Spleen (tissue), 11 donors: ENCODE data around the gene DOCK4. TPM values are rescaled to one million over a fixed set of nuclear protein-coding genes. Genes with fewer than 3 reads are reported as not detected.

Experiments used
- DNase-seq: peaks from one replicate; pipeline ENCODE4 v3.0.0-alpha.2; 2020
- H3K27ac ChIP-seq, 8 donors: fragments of 200-600 bp; sonication (generic) in 7 of 8; 1 replicate in 4 of 8; 2 replicates in 4 of 8; pipeline versions ENCODE4 v1.5.0 to v1.8.0; 2016 to 2021; ENCODE audit warnings: inconsistent platforms in 4 of 8, mild to moderate bottlenecking in 4 of 8, moderate library complexity in 1 of 8
- H3K27me3 ChIP-seq, 7 donors: fragments of 200-600 bp; sonication (generic) in 6 of 7; replicated peaks in 1 of 7; 1 replicate in 4 of 7; 2 replicates in 3 of 7; pipeline versions ENCODE4 v1.5.0 to v1.8.0; 2016 to 2021; ENCODE audit warnings: inconsistent platforms in 3 of 7, mild to moderate bottlenecking in 1 of 7
- H3K36me3 ChIP-seq, 6 donors: fragments of 200-600 bp; sonication (generic) in 5 of 6; 1 replicate in 4 of 6; 2 replicates in 2 of 6; pipeline versions ENCODE4 v1.5.0 to v1.8.0; 2016 to 2021; ENCODE audit warnings: inconsistent platforms in 2 of 6
- H3K4me1 ChIP-seq, 6 donors: fragments of 200-600 bp; sonication (generic) in 5 of 6; 1 replicate in 3 of 6; 2 replicates in 3 of 6; pipeline versions ENCODE4 v1.5.0 to v1.8.0; 2016 to 2021; ENCODE audit warnings: inconsistent platforms in 3 of 6
- H3K4me3 ChIP-seq, 8 donors: fragments of 200-600 bp; sonication (generic) in 7 of 8; 1 replicate in 4 of 8; 2 replicates in 4 of 8; pipeline versions ENCODE4 v1.5.0 to v1.8.0; 2016 to 2021; ENCODE audit warnings: inconsistent platforms in 4 of 8, mild to moderate bottlenecking in 4 of 8, moderate library complexity in 2 of 8
- H3K9me3 ChIP-seq, 8 donors: fragments of 200-600 bp; sonication (generic) in 7 of 8; 1 replicate in 4 of 8; 2 replicates in 4 of 8; pipeline versions ENCODE4 v1.5.0 to v1.8.0; 2016 to 2021; ENCODE audit warnings: inconsistent platforms in 4 of 8
- POLR2A ChIP-seq, 3 donors: fragments of 450-650 bp; IDR thresholded peaks; one replicate each; pipeline ENCODE4 v1.5.1; 2017; ENCODE audit warnings: antibody characterized with exemption in 3 of 3, mild to moderate bottlenecking in 1 of 3
- POLR2AphosphoS5 ChIP-seq, 3 donors: sonication (generic); formaldehyde crosslinking; IDR thresholded peaks; one replicate each; pipeline ENCODE4 v1.5.1; 2017; ENCODE audit warnings: antibody characterized with exemption in 3 of 3
- WGBS, 5 donors: extraction: QIAGEN DNeasy Blood & Tissue Kit in 3 of 5; methylation state at CpG; one replicate each; pipeline versions ENCODE4 v1.1.5 to v1.1.7; 2013 to 2018; 5-methylcytosine and 5-hydroxymethylcytosine counted together
- intact Hi-C: fragments of 100-400 bp; cut with DNase I; formaldehyde crosslinking; loops from one replicate; pipeline ENCODE4 v1.15.0; 2023; ENCODE audit warnings: low total_unique reads
- polyA plus RNA-seq, 3 donors: library from polyadenylated mRNA; stranded (reverse); fragments of 200-250 nt; gene quantifications; one replicate each; pipeline ENCODE4 v1.2.1, GENCODE V29; 2013
- total RNA-seq, 7 donors: library from RNA; depleted of rRNA in 3 of 7; stranded (reverse); fragments of >200 nt in 3 of 7; fragmentation: NEBNext Ultra II Directional in 4 of 7; extraction: Animal tissue kit (Norgen Biotek cat#: 25700) in 4 of 7; gene quantifications; one replicate each; pipeline versions ENCODE4 v1.1.0 to v1.2.1, GENCODE V29; 2016 to 2021
- TF ChIP-seq, protein P1 (sequence below), 11 experiments: fragments of 200-600 bp in 7 of 11; fragments of 450-650 bp in 4 of 11; sonication (generic) in 4 of 11; IDR thresholded peaks in 8 of 11; conservative IDR thresholded peaks in 3 of 11; 1 replicate in 7 of 11; 2 replicates in 4 of 11; pipeline versions ENCODE4 v1.4.0 to v1.8.0; 2016 to 2021; ENCODE audit warnings: antibody characterized with exemption in 11 of 11, inconsistent platforms in 4 of 11, mild to moderate bottlenecking in 1 of 11
- donor health status: healthy with polysubstance abuse.
- donor health status: DM: no; HTN: no; CAD: no; lungs with moderate emphysema.
- donor health status: DM: no; HTN: no; CAD: no.
- donor health status: Bipolar disorder and iron deficiency.
- donor health status: healthy.
- donor health status: DM: no; HTN: no; CAD: no.
- donor health status: DM: yes; HTN: yes; CAD: no.

DOCK4 gene
- total and polyA plus RNA-seq, 10 donors, result 1.4 to 26.9 (median 14.2) TPM

DNA sequence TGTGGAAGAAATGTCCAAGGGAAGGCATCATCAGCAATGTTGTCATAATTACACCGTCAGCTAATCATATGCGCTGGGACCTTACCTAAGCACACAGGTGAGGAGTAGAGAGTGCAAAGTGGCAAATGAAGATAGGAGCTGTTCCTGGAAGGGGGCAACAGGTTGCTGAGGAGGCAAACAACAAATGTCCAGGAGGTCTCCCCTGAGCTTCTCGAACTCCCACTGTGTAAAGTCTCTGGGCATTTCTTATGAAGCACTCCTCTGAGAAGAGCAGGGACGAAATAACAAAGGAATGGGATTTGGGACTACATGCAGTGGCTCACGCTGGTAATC lies 152.5 kb downstream of the DOCK4 start:
- Histone ChIP-seq H3K4me3 (no peak overlapping the region), H3K27me3 (no peaks in the 10 kb centered on the region), H3K4me1 (no peaks in the 10 kb centered on the region), H3K9me3 (no peaks in the 10 kb centered on the region), H3K27ac (no peak overlapping the region), H3K36me3 (no peaks in the 10 kb centered on the region)
- DNase-seq, result no peak
- TF ChIP-seq POLR2A (IDR thresholded peaks at IDR 0.05), result no peak
- TF ChIP-seq, protein P1, sequence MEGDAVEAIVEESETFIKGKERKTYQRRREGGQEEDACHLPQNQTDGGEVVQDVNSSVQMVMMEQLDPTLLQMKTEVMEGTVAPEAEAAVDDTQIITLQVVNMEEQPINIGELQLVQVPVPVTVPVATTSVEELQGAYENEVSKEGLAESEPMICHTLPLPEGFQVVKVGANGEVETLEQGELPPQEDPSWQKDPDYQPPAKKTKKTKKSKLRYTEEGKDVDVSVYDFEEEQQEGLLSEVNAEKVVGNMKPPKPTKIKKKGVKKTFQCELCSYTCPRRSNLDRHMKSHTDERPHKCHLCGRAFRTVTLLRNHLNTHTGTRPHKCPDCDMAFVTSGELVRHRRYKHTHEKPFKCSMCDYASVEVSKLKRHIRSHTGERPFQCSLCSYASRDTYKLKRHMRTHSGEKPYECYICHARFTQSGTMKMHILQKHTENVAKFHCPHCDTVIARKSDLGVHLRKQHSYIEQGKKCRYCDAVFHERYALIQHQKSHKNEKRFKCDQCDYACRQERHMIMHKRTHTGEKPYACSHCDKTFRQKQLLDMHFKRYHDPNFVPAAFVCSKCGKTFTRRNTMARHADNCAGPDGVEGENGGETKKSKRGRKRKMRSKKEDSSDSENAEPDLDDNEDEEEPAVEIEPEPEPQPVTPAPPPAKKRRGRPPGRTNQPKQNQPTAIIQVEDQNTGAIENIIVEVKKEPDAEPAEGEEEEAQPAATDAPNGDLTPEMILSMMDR (IDR thresholded peaks at IDR 0.05 in 8 of 11, conservative IDR thresholded peaks at IDR 0.05 in 3 of 11), result no peak
- intact Hi-C loops, result no loop called here
- WGBS, 5 donors, result 89 to 95% (median 91%) methylated on average over 5 of the region's 5 CpGs

DNA sequence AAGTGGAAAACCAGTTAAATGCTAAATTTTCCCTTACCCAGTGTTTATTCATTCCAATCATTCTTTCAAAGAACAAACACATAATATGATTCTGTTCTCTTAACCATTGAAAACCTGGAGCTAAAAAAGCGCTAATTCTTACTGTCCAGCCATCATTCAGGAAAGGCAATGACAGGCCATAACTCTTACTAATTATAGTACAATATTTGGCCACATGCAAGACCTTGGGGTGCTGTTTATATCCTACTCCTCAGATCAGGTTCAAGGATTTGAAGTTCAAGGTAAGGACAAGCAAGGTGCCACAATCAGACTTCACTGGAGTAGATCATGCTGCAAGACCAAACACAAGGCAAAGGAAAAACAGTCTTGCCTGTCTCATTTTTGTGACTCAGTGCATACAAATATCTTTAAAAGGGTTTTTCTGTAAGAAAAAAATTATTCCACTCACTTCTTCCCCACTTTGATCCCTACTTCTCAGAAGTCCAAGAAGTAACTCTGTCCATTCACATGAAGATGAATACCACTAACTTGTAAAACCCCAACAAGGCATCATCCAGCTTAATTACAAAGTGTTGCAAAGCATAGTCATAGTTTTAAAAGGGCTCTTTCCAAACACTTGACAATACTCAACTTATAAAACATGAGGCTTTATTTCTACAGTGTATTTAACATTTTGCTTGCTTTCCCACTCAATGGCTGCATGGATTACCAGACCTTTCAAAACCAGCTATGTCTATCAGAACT lies 153.0 kb downstream of the DOCK4 start:
- H3K27ac ChIP-seq, result no peak overlapping the region
- no peak overlapping the region for H3K4me3 ChIP-seq
- no peaks in the 10 kb centered on the region for H3K9me3 ChIP-seq
- no peaks in the 10 kb centered on the region for H3K4me1 ChIP-seq
- no peaks in the 10 kb centered on the region for H3K36me3 ChIP-seq
- WGBS, 5 donors, result 63 to 88% (median 77%) methylated on average over 1 of the region's 1 CpG
- DNase-seq, result no peak
- no peaks in the 10 kb centered on the region for H3K27me3 ChIP-seq
- TF ChIP-seq, protein P1 (IDR thresholded peaks at IDR 0.05 in 8 of 11, conservative IDR thresholded peaks at IDR 0.05 in 3 of 11), result no peak
- TF ChIP-seq POLR2A (IDR thresholded peaks at IDR 0.05), result no peak
- TF ChIP-seq POLR2AphosphoS5 (IDR thresholded peaks at IDR 0.05), result no peak
- intact Hi-C loops, result no loop called here

DNA sequence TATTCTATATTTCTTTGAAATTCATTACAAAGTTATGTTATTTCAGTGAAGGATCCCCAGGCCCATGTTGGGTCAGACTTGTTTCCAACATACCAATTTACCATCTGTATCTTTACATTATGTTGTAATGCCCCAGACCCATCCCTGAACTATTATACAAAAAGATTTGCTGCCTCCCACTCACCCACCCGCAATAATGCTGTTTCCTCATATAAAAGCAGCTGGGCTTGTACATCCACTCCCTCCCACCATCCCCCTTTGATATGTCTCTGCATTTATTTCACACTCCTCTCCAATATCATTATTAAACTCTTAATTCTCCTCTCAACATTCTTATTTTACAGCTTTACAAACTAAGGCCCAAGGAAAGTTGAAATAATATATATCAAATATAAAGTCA lies 153.7 kb downstream of the DOCK4 start:
- Histone ChIP-seq H3K36me3 (no peaks in the 10 kb centered on the region), H3K27me3 (no peaks in the 10 kb centered on the region), H3K9me3 (peaks cover 0 to 5% (median 4%) of the 10 kb centered on the region in 8 donors), H3K4me3 (no peak overlapping the region), H3K27ac (no peak overlapping the region), H3K4me1 (no peaks in the 10 kb centered on the region)
- DNase-seq, result no peak
- intact Hi-C loops, result no loop called here
- TF ChIP-seq POLR2AphosphoS5 (IDR thresholded peaks at IDR 0.05), result no peak
- TF ChIP-seq, protein P1 (IDR thresholded peaks at IDR 0.05 in 8 of 11, conservative IDR thresholded peaks at IDR 0.05 in 3 of 11), result no peak
- no peak for TF ChIP-seq POLR2A (IDR thresholded peaks at IDR 0.05)
- 71 to 84% (median 81%) methylated on average over 1 of the region's 1 CpG for WGBS, 5 donors

DNA sequence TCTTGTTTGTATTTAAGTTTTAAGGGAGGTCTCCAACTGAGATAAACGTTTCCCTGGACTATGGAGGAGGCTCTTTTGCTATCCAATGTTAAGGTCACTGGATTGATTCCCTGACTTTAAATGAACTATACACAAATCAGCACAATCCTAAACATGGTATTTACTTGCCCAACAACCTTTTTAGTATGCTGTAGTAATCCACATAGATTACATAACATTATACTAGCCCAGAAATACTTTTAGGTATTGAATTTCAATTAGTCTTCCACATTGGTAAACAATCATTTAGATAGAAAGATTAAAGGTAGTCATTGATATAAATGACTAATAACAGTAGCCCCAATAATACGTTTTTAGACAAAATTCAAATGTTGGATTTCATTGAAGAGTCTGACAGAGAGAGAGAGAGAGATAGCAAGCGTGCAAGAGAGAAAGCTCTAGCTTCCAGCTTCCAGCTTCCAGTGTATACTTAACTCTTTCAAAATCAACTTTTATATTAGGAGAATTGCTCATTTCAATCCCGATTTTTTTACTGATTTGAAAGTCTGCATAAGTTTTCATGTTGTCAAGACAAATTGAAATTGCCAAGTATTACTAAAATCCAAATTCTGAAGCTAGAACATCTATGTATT lies 155.8 kb downstream of the DOCK4 start:
- no peak overlapping the region for H3K4me3 ChIP-seq
- H3K27ac ChIP-seq, result no peak overlapping the region
- intact Hi-C loops, result no loop called here

More for the DNA sequence above, 155.8 kb downstream of the DOCK4 start:
- H3K9me3 ChIP-seq, result peaks cover 0 to 15% (median 8%) of the 10 kb centered on the region in 8 donors
- 61 to 81% (median 73%) methylated on average over 4 of the region's 4 CpGs for WGBS, 5 donors
- no peaks in the 10 kb centered on the region for H3K4me1 ChIP-seq
- DNase-seq, result no peak
- TF ChIP-seq, protein P1 (IDR thresholded peaks at IDR 0.05 in 8 of 11, conservative IDR thresholded peaks at IDR 0.05 in 3 of 11), result no peak
- TF ChIP-seq POLR2AphosphoS5 (IDR thresholded peaks at IDR 0.05) (no peak), POLR2A (IDR thresholded peaks at IDR 0.05) (no peak)
- H3K27me3 ChIP-seq, result no peaks in the 10 kb centered on the region
- H3K36me3 ChIP-seq, result no peaks in the 10 kb centered on the region
